Measurements from ENCODE around the gene ESRRG. TPM values are rescaled to one million over a fixed set of nuclear protein-coding genes. Genes with fewer than 3 reads are reported as not detected.

ESRRG gene
- total RNA-seq, 2 experiments from 2014 or later, result not detected

DNA sequence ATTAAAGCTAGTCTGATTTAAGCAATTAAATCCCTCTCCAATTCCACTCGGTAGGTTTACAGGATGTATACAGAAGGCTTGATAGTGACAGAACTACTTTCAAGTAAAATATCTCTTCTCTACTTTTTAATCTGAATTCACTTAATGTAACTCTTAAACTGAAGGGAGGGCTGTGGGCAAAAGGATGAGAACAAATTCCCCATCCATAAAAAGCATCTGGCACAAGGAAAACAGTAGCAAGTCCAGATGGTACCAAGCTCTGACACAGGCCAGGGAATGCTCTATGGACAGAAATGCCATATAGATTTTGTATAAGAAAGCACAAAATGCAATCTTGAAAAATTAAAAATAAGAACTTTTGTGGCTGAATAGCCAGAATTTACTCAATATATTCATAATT is 246.9 kb downstream of the ESRRG start:
- intact Hi-C loops (cut with DNase I, micrococcal nuclease), result no loop called here
- Mint-ChIP-seq H3K36me3 (ENCODE audit: low read depth) (no peaks in the 10 kb centered on the region), H3K27me3 (no peaks in the 10 kb centered on the region), H3K9me3 (ENCODE audit: low read depth) (peaks cover 12% of the 10 kb centered on the region), H3K4me1 (no peaks in the 10 kb centered on the region), H3K4me3 (no peak overlapping the region), H3K27ac (no peak overlapping the region)
- no peak for DNase-seq
- POLR2A ChIA-PET, result no interaction called here
- ATAC-seq, result no peak
- CTCF ChIA-PET, result no interaction called here

DNA sequence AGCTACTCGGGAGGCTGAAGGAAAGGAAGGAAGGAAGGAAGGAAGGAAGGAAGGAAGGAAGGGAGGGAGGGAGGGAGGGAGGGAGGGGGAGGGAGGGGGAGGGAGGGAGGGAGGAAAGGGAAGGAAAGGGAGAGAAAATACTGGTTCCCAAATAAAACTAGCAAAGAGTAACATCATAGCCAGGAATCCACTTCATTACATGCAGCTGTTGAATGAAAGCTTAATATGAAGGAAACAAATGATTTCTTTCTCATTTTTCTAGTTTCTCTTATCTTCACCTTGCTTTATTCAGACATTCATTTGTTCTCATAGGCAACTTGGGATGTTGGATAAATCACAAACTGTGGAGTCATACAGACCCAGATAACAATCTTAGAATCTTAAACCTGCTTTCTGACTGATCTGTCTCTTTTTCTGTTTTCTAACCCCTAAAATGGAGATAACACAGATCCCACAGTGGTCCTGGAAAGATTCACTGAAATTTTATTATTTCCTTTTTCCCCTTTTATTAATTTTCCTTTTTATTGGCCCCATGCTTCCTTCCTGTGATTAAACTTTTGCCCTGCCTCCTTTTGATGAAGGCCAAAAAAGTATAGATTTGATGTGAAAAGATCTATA is 247.5 kb downstream of the ESRRG start:
- CTCF ChIA-PET, result no interaction called here
- no peaks in the 10 kb centered on the region for H3K4me1 Mint-ChIP-seq
- no peaks in the 10 kb centered on the region for H3K36me3 Mint-ChIP-seq (ENCODE audit: low read depth)

DNA sequence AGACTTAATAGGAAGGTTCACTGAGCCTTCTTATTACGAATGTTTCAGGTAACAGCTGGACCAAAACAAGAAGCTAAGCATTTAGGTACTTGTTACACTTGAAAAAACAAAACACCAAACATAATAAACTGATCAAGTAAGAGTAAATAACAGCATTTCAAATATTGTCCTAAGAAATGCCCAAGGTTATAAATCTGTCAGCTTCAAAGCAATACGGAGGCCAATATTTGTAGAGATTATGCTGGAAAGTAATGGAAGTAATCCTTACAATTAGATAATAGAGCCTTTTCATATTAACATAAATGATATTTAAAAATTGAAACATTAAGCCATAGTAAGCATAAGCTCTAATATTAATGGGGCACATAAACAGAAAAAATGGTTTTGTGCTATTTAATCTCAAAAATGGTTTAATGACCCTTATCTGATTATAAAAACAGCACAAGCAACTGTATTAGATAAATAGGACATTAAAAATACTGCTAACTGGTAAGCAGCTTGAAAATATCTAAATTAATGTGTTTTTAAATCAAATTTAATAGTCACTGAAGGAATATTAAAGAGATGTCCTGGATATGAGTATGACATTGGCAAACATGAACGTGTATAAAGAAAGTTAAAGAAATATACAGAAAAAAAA is 256.9 kb downstream of the ESRRG start:
- no peak for ATAC-seq
- ChIA-PET CTCF (no interaction called here), POLR2A (no interaction called here)
- DNase-seq, result no peak
- Mint-ChIP-seq H3K4me1 (no peaks in the 10 kb centered on the region), H3K27me3 (no peaks in the 10 kb centered on the region), H3K36me3 (ENCODE audit: low read depth) (no peaks in the 10 kb centered on the region), H3K27ac (no peak overlapping the region), H3K4me3 (no peak overlapping the region), H3K9me3 (ENCODE audit: low read depth) (no peaks in the 10 kb centered on the region)
- intact Hi-C loops (cut with DNase I, micrococcal nuclease), result no loop called here

More for the DNA sequence above, 247.5 kb downstream of the ESRRG start:
- POLR2A ChIA-PET, result no interaction called here
- Mint-ChIP-seq H3K9me3 (ENCODE audit: low read depth) (peaks cover 10% of the 10 kb centered on the region), H3K27ac (no peak overlapping the region), H3K27me3 (no peaks in the 10 kb centered on the region), H3K4me3 (no peak overlapping the region)
- DNase-seq (no peak), ATAC-seq (no peak)
- intact Hi-C loops (cut with DNase I, micrococcal nuclease), result no loop called here

DNA sequence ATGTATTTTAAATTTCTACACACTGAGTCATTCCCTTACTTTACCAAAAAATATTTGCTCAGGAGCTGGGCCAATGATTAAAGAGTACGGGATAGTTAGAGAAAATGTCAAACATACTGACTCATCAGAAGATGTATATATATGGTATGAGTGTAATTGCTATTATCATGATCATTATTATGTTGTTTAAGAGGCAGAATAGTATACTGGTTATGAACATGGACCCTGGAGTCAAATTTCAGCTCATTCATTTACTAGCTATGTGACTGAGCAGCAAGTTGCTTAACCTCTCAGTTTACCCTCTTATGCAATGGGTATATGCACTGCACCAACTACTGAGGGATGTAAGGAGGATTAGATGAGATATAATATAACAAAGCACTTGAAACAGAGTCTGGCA is 258.7 kb downstream of the ESRRG start:
- Mint-ChIP-seq H3K27ac (no peak overlapping the region), H3K9me3 (ENCODE audit: low read depth) (no peaks in the 10 kb centered on the region), H3K27me3 (no peaks in the 10 kb centered on the region), H3K36me3 (ENCODE audit: low read depth) (no peaks in the 10 kb centered on the region), H3K4me3 (no peak overlapping the region), H3K4me1 (no peaks in the 10 kb centered on the region)
- CTCF ChIA-PET, result interaction anchor here (0.6 kb wide), 1 partner anchor 216 kb away, joined by 3 read pairs; no protein-coding TSS in a partner anchor
- intact Hi-C loops (cut with DNase I, micrococcal nuclease), result no loop called here
- no peak for DNase-seq
- no peak for ATAC-seq
- POLR2A ChIA-PET, result no interaction called here

DNA sequence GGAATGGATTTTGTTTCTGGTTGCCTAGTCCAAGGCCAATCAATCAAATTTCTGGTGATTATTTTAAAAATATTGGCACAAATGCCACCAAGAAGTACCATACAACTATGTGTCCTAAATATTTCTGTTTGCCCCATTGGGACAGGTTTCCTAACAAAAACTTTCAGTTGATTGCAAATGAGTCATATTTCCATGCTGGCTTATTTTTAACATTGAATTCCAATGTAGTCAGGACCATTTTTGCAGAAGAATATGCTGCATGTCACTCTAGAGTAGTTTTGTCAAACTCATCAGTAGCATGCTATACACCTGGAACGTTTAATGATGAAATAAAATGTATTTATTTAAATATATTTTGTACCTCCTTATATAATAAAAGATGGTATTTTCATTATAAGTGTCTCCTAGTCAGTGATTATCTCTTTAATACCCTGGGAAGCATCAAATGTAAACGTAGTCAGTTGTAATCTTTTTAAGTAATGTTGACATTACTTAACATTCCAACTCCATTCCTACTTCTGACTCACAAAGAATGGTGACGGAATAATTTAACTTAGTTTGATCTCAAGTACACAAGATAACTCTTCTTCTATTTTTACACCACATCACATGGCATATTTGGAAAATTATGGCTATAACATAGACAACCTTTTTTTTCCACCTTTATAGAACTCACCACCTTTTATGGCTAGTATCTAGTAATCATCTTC is 261.0 kb downstream of the ESRRG start:
- H3K9me3 Mint-ChIP-seq (ENCODE audit: low read depth), result no peaks in the 10 kb centered on the region
- DNase-seq (no peak), ATAC-seq (no peak)
- ChIA-PET CTCF (no interaction called here), POLR2A (no interaction called here)
- no peaks in the 10 kb centered on the region for H3K36me3 Mint-ChIP-seq (ENCODE audit: low read depth)
- H3K4me1 Mint-ChIP-seq, result no peaks in the 10 kb centered on the region
- H3K4me3 Mint-ChIP-seq, result no peak overlapping the region
- no peak overlapping the region for H3K27ac Mint-ChIP-seq
- intact Hi-C loops (cut with DNase I, micrococcal nuclease), result no loop called here
- H3K27me3 Mint-ChIP-seq, result no peaks in the 10 kb centered on the region

DNA sequence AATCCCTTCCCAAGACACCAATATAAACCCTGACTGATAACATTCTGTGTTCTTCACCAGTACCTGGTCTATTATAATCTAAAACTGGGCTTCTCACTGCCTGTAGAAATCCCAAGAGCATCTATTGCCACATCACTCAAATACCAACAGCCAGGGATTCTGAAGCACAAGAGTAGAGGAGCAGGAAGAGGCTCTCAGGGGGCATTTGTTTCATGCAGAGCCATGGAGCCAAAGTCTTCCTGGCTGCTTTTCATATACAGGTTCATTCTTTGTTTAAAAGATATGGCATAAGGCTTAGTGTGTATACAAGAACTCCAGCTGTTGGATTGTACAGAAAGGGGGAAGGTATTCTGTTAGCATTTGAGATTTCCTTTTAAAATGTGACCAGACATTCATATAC is 261.8 kb downstream of the ESRRG start:
- DNase-seq (no peak), ATAC-seq (no peak)
- POLR2A ChIA-PET, result no interaction called here
- Mint-ChIP-seq H3K9me3 (ENCODE audit: low read depth) (no peaks in the 10 kb centered on the region), H3K4me1 (no peaks in the 10 kb centered on the region), H3K4me3 (no peak overlapping the region), H3K27ac (no peak overlapping the region), H3K36me3 (ENCODE audit: low read depth) (no peaks in the 10 kb centered on the region), H3K27me3 (no peaks in the 10 kb centered on the region)
- CTCF ChIA-PET, result no interaction called here
- intact Hi-C loops (cut with DNase I, micrococcal nuclease), result no loop called here

DNA sequence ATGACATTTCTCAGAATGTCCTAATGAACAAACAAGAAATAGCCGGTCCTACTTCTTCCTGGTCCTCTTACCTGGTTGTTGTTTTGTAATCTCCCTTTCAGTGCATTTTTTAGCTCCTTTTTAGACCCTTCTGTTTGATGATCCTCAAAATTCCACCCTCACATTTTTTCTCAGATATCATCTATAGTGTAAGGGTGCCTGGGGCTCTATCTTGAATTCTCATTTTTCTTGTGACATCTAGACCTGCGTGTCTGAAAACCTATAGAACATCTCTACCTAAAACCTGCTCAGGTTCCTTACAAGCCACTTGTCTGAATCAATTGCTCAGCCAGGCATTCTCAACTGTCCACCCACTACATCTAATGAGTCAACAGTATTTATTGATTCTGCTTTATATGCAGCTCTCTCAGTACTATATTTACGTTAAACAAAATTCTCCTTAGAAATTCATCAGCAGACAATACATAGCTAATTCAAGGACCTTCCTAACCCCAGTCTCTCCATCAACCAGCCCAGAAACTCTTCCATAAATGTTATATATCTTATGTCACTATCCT is 263.5 kb downstream of the ESRRG start:
- ATAC-seq (no peak), DNase-seq (no peak)
- ChIA-PET POLR2A (no interaction called here), CTCF (no interaction called here)
- Mint-ChIP-seq H3K4me3 (no peak overlapping the region), H3K27me3 (no peaks in the 10 kb centered on the region), H3K27ac (no peak overlapping the region), H3K9me3 (ENCODE audit: low read depth) (no peaks in the 10 kb centered on the region), H3K4me1 (no peaks in the 10 kb centered on the region), H3K36me3 (ENCODE audit: low read depth) (no peaks in the 10 kb centered on the region)
- intact Hi-C loops (cut with DNase I, micrococcal nuclease), result no loop called here

DNA sequence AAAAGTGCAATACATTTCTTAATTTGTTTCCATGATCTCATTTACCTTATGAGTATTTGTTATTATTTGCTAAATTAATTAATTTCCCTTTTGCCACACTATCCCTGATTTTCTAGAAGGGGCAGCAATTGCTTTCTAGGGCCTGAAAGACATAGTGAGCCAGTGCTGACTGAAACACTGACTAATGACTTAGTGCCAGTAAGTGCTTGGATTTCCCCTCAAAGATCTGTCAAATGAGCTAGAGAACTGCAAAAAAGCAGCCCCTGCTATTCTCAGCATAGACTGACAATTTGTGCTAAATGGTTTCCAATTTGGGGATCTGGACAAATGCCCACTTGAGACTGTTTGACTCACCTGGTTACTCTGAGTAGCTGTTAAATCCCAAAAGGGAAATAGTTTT is 264.4 kb downstream of the ESRRG start:
- H3K27me3 Mint-ChIP-seq, result no peaks in the 10 kb centered on the region
- H3K27ac Mint-ChIP-seq, result no peak overlapping the region
- CTCF ChIA-PET, result no interaction called here
- no peaks in the 10 kb centered on the region for H3K4me1 Mint-ChIP-seq
- no peaks in the 10 kb centered on the region for H3K9me3 Mint-ChIP-seq (ENCODE audit: low read depth)
- no peak for DNase-seq
- ATAC-seq, result no peak
- H3K4me3 Mint-ChIP-seq, result no peak overlapping the region
- no peaks in the 10 kb centered on the region for H3K36me3 Mint-ChIP-seq (ENCODE audit: low read depth)
- POLR2A ChIA-PET, result no interaction called here
- intact Hi-C loops (cut with DNase I, micrococcal nuclease), result no loop called here

DNA sequence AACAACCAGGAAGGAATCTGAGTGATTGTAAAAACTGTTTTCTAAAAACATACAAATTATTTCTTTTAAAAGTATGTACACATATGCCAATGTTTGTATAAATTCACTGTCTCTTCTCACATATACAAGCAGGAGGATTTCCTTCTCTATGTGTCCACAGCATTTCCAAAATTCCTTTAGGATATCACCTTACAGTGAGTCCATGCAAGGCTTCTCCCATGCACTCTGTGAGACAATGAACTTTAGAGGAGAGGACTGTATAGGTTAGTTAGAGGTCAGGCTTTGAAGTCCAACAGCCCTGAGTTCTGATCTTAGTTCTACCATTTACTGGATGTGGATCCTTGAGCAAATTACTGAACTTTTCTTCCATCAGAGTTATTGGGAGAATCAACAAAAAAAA is 265.9 kb downstream of the ESRRG start:
- Mint-ChIP-seq H3K4me1 (no peaks in the 10 kb centered on the region), H3K4me3 (no peak overlapping the region), H3K9me3 (ENCODE audit: low read depth) (no peaks in the 10 kb centered on the region), H3K36me3 (ENCODE audit: low read depth) (no peaks in the 10 kb centered on the region), H3K27ac (no peak overlapping the region), H3K27me3 (no peaks in the 10 kb centered on the region)
- intact Hi-C loops (cut with DNase I, micrococcal nuclease), result no loop called here
- DNase-seq (no peak), ATAC-seq (no peak)
- CTCF ChIA-PET, result no interaction called here
- POLR2A ChIA-PET, result no interaction called here

DNA sequence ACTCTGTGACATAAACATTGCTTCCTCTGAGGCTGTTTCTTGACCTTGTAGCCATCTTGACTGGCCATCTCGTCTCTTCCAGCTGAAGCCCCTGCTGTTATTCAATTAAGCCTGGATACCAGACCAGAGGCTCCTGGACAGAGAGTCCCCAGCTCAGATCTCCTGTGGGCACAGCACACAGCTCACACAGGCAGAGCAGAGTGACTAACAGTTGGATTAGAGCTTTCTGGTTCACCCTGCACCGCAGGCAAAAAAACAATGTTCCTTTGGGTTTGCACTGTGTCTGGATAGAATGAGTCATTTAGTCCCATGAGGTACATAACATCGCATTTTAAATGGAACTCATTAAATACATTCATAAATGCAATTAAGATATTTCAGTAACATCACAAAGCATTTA is 266.5 kb downstream of the ESRRG start:
- H3K9me3 Mint-ChIP-seq (ENCODE audit: low read depth), result no peaks in the 10 kb centered on the region
- no peaks in the 10 kb centered on the region for H3K36me3 Mint-ChIP-seq (ENCODE audit: low read depth)
- H3K27me3 Mint-ChIP-seq, result no peaks in the 10 kb centered on the region
- no peak for ATAC-seq
- no peak for DNase-seq
- POLR2A ChIA-PET, result no interaction called here
- no peaks in the 10 kb centered on the region for H3K4me1 Mint-ChIP-seq
- H3K4me3 Mint-ChIP-seq, result no peak overlapping the region
- no peak overlapping the region for H3K27ac Mint-ChIP-seq
- intact Hi-C loops (cut with DNase I, micrococcal nuclease), result no loop called here
- CTCF ChIA-PET, result no interaction called here

DNA sequence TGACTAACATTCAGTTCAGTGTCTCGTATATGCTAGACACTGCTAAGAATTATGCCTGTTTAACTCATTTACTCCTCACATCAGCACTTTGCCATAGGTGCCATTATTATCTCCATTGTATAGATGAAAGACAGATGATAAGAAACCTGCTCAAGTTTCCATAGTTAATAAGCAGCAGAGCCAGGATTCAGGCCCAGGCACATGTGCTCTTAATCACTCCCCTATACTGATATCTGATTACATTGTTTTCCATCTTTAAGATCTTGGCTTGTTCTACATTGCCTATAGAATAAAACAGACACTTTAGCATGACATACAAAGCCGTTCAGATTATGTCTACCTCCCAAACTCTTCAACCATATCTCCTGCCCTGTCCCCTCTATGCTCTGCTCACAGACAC is 269.5 kb downstream of the ESRRG start:
- no peak overlapping the region for H3K27ac Mint-ChIP-seq
- H3K36me3 Mint-ChIP-seq (ENCODE audit: low read depth), result no peaks in the 10 kb centered on the region
- no peak overlapping the region for H3K4me3 Mint-ChIP-seq
- POLR2A ChIA-PET, result no interaction called here
- H3K9me3 Mint-ChIP-seq (ENCODE audit: low read depth), result peaks cover 2% of the 10 kb centered on the region
- no peaks in the 10 kb centered on the region for H3K27me3 Mint-ChIP-seq
- no peaks in the 10 kb centered on the region for H3K4me1 Mint-ChIP-seq
- DNase-seq (no peak), ATAC-seq (no peak)
- CTCF ChIA-PET, result no interaction called here
- intact Hi-C loops (cut with DNase I, micrococcal nuclease), result no loop called here

Measured in activated CD4-positive, alpha-beta T cell treated with anti-CD3 and anti-CD28 coated beads for 36 hours (primary cell).